8988T (cell line): ENCODE results near the gene ACTR8.
"Not testable (repeated sequence)": the region's sequence is repeated elsewhere in the genome, so short reads cannot be mapped to it uniquely, and the experiment has no call there.

Source experiments
- DNase-seq: peaks from one replicate; pipeline ENCODE4 v3.0.0; 2011

ACTR8 gene

DNA sequence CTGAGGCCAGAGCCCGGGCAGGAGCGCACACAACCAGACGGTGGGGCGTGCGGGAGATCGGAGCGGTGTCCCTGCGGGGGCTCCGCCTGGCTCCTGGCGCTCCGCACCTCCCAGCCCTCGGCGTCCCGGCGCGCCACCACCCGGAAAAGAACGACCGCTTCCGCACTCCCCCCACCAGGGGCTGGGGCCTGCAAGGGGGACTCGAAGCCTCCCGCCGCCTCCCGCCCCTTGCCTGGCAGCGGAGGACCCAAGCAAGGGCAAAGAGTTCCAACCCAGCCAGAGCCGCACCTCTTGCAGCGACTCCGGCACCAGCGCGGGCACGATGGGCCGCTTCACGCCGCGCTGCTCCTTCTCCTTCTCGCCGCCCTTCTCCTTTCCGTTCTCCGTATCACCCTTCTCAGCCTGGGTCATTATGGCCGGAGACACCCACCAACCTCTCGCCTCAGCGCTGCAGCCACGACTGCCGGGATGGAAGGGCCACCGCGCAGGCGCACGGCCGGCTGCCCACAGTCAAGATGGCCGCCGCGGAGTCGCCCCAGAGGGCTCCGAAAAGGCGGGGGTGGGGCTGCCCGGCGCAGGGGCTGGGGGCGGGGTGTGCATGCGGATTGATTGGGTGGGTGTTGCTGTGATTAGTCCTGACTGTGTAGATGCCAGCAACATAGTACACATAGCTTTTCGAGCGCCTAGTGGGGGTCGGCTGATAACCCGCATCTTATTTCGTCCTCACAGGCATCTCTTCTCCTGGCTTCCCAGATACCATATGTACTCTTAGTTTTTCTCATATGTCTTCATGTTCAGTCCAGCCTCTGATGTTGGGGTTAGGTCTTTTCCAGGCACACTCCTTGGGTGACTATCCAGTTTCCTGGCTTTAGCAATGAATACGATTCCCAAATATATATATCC, at the start of gene ACTR8:
ACTR8 (minus strand) TSS at position 462 of the 903 bp plus-strand sequence; CDS start at position 411, 51 bp downstream.
- DNase-seq: peak; percentile 73

DNA sequence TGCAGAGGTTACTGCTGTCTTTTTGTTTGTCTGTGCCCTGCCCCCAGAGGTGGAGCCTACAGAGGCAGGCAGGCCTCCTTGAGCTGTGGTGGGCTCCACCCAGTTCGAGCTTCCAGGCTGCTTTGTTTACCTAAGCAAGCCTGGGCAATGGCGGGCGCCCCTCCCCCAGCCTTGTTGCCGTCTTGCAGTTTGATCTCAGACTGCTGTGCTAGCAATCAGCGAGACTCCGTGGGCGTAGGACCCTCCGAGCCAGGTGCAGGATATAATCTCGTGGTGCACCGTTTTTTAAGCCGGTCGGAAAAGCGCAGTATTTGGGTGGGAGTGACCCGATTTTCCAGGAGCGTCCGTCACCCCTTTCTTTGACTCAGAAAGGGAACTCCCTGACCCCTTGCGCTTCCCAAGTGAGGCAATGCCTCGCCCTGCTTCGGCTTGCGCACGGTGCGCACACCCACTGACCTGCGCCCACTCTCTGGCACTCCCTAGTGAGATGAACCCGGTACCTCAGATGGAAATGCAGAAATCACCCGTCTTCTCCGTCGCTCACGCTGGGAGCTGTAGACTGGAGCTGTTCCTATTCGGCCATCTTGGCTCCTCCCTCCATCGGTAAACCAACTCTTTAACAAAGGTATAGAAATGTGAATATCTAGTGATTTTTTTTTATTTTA, 45.4 kb upstream of the ACTR8 start:
- DNase-seq: not testable (repeated sequence)

DNA sequence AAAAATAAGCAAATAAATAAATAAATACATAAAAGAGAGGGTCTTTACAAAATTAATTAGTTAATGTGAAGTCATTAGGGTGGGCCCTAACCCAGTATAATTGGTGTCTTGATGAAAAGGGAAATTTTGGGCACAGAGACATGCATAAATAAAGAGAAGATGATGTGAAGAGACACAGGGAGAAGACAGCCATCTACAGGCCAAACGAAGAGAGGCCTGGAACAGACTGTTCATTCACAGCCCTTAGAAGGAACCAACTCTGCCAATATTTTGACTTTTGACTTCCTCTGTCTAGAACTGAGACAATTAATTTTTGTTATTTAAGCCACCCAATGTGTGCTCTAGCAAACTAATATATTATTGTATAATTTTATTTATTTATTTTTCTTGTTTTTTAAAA, 39.3 kb upstream of the ACTR8 start:
- DNase-seq: no peak

DNA sequence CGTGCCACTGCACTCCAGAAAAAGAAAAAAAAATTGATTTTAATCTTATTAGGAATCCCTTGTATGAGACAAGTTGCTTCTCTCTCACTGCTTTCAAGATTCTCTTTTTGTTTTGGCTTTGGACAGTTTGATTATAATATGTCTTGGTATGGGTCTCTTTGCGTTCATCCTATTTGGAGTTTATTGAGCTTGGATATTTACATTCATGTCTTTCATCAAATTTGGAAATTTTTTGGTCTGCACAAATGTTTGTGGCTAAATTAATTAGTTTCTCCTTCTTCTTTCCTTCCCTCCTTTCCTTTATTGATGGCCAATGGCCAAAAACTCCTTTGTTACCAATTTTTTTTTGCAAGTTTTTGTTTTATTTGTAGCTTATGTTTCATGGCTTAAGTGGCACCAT, 37.8 kb upstream of the ACTR8 start:
- DNase-seq: no peak

DNA sequence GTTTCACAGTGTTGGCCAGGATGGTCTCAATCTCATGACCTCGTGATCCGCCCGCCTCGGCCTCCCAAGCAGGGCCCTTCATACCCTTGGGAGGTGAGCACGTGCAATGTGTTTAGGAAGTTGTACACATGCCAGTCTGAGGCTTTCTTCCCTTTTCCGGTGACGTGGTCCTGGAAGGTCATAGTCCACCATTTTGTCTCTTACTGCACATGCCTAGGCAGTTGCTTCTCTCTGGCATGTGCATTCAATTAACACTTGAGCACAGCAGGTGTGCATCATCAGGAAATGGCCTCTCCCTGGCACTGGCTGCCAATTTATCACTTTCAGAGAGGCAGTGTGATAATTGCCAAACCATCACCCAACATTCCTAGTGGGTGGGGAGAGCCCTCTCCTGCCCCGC, 31.4 kb upstream of the ACTR8 start:
- no peak for DNase-seq

DNA sequence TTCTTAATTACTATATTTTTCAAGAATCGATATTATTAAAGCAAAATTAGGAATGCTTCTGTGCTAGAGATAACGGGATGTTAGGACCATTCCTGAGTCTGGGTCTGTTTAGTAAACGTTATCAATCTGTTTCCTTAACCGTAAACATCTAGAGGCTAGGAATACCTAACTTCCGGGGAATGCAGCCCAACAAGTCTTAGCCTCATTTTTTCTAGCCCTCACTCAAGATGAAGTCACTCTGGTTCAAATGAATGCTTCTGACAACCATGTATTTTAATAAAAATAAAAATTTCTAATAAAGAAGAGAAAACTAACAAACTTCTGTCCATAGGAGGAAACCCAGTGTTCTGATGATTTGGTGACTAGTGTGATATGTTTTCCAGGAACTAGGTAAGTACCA, 20.8 kb upstream of the ACTR8 start:
- DNase-seq: no peak

- no peak for DNase-seq
These were observed 20.1 kb upstream of the ACTR8 start for GRCh38 chr3:53902067-53902466.

DNA sequence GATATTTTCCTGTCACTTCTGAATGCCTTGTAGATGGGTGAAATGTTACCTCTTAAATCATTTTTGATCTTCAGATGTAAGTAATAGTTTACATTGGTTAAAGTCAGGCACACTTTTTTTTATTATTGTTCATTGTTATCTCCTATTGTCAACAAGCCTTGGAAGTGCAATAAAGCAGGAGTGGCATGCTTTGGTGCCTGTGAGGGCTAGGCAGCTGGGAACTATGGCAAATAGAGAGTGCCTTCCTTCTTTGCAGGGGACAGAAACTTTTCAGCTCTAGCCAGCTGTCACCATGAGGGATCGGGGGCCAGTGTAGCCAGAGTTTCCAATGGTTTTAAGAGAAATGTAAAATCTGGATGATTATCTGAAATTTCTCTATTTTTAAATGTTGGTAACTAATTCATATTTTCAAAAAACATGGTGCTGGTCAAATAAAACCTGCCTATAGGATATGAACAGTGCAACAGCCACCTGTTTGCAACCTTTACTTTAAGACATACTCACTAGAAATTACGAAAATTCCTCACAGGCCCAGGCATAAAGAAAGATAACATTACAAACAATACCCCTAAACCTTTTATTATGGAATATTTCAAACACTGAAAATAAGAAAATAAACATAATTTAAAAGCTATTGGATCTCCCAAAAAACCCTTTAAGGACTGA, 18.8 kb upstream of the ACTR8 start:
- no peak for DNase-seq

GRCh38 chr3:53899750-53900149, 17.8 kb upstream of the ACTR8 start:
- DNase-seq: no peak

- DNase-seq: no peak
These were observed 10.3 kb upstream of the ACTR8 start for GRCh38 chr3:53892286-53892637.

DNA sequence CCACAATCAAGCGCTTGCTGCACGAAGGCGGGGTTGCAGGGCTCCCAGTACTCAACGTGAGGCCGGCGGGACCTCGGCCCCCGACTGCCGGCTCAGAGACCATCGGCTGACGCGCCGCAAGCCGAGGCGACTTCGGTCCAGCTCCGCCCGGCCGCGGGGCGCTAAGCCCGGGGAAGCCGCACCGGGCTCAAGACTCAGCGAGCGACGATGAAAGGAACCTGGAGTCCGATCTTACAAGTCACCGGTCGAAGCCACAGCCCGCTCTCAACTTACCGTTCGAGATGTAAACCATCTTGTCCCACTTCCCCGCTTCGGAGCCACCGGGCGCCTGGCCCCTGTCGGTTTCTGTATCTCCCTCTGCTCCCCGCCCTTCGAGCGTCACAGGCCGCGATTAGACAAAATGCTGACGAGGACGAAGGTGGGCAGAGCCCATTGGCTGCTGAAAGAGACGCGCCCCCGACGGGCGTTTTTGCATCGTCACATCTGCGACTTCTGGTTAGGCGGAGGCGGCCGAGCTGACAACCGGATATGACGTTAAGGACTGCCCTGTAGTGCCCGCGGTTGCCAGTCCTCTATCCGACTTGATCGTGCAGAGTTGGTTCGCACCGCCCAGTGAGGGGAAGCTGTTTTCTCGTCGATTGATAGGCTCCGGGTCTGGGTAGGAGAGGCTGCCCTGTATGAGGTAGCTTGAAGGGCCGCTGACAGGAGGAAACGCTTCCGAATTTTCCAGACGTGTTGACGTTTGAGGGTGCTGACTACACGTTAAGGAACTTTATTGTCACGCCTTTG, 9.7 kb upstream of the ACTR8 start, which contains the start of gene SELENOK:
SELENOK (minus strand) TSS at position 363 of the 789 bp plus-strand sequence.
- peak; percentile 40 for DNase-seq

- DNase-seq: no peak
These were observed 8.9 kb upstream of the ACTR8 start for GRCh38 chr3:53890726-53891475.

- no peak for DNase-seq
These were observed 6.3 kb upstream of the ACTR8 start for GRCh38 chr3:53888232-53888631.

GRCh38 chr3:53887446-53887845, 5.5 kb upstream of the ACTR8 start:
- no peak for DNase-seq

DNA sequence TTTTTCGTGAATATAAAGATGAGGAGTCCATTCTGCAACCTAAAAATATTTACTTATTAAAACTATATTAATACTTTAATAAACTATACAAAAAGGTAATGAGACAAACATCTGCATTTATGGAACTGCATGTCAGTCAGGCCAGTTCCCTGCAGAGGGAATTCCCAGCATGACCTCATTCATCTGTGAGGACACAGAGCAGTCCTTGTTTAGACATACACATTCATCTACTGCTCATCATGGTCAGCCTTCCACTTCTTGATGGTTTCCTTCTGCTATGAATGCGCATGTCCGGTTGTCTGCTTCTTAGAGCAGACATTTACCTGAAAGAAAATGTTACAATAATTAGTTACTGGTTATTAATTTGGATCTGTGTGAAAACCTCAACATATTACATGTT, 3.3 kb upstream of the ACTR8 start:
- no peak for DNase-seq

DNA sequence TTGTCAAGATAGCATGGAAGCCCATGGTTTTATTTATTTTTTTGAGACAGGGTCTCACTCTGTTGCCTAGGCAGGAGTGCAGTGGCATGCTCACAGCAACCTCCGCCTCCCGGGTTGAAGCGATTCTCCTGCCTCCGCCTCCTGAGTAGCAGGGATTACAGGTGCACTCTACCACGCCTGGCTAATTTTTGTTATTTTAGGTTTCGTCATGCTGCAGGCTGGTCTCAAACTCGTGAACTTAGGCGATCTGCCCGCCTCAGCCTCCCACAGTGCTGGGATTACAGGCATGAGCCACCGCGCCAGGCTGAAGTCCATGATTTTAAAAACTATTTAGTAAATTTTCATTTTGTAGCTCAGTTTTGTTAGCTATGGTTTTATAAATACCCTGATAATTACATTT, 2.7 kb upstream of the ACTR8 start:
- no peak for DNase-seq

GRCh38 chr3:53883008-53883407, 1.1 kb upstream of the ACTR8 start:
- no peak for DNase-seq

DNA sequence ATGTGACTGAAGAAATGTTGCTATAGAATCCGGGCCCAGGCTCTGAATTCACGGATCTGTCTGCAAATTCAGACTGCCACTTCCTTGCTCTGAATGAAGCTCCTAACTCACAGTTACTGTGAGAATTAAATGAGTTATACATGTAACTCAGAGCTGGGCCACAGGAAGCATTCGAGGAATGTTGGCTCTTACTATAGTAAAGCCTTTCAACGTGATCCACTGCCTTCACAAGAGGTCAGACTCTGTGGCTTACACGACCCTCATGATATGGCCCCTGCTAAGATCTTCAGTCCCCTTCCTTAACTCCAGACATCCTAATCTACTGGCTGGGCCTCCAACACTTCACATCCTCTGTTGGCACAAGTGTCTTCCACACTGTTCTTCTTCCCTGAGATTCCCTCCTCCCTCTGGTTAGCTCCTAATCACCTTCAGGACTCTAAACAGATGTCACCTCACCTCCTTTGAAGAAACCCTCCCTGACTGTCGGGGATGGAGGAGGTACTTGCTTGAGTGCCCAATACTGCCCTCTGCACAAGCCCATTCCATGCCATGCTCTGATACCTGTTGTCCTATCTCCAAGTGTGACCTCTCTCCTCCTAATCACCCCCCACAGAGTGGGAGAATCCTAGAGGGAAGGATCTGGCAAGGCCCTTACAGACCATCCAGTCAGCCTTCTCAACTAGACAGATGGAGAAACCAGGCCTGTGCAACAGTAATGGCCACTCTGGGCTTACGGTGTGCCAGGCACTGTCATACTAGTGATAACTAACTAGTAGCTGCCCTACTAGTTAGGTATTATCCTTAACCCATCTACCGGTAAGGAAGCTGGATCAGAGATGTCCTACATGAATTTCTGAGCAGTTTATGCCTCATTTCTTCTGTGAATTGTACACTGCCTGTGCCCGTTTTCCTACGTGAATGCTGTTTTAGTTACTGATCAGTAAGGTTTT, 1.3 kb downstream of the ACTR8 start:
- DNase-seq: no peak

DNA sequence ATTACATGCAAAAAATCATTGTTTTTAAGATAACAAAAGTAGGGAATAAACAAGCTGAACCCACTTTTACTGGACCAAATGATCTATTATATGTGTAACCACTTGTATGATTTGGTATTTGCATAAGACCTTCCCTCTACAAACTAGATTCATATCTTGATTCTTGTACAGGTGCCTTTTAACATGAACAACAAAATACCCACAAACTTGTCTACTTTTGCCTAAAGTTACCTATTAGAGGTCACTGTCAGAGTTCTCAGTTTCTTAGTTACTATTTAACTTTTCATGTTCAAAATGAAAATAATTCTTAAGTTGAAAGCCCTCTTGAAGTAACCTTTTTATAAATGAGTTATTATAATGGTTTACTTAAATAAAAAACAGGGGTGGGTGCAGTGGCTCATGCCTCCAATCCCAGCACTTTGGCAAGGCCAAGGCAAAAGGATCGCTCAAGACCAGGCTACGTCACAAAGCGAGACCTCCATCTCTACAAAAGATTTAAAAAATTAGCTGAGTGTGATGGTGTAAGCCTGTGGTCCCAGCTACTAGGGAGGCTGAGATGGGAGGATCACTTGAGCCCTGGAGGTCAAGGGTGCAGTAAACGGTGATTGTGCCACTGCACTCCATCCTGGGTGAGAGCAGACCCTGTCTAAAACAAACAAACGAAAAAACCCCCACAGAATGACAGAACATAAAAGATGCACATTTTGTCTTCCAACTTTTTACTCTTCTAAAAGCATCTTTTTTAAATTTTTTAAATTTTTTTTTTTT, 16.0 kb downstream of the ACTR8 start:
- DNase-seq: no peak

DNA sequence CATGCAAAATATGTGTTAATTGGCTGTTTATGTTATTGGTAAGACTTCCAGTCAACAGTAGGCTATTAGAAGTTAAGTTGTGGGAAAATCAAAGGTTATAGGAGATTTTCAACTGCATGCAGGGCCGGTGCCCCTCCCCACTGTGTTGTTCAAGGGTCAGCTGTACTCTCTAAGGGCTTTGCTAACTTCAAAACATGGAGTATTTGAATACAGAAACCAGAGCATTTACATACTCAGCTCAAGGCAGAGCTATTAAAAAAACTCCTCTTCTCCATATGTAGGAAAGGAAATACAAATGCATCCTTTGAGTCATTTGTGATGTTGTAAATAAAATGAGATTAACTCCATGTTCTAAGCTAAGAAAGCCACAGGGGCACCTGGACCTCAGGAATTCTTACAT, 18.8 kb downstream of the ACTR8 start:
- no peak for DNase-seq
